GM21528 (cell line): ENCODE measurements around the gene AKIRIN2.

Source experiments
- ATAC-seq: cut with Tn5 transposase; IDR thresholded peaks from one replicate; pipeline ENCODE4 v1.9.1; 2021; ENCODE audit warnings: mild to moderate bottlenecking, moderate library complexity; ENCODE audit not compliant: unreplicated experiment, low FRiP score

The AKIRIN2 gene

DNA sequence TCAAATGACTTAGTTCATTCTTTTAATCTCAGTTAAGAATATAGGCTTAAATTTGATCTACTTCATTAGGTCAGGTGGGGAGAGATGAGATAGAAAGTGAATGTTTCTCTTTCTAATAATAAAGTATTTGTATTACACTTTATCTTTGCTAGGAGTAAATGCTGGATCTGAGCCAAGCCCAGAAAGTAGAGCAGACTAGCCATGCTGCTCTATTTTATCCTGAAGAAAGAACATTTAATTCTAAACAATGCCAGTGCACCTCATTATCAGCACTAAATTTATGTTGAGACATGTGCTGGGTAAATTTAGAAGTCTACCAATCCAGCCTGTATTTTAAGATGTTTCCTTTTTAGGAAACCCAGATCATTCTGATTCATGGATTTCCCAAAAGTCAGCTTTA lies 43.5 kb downstream of the AKIRIN2 start:
- no peak for ATAC-seq

DNA sequence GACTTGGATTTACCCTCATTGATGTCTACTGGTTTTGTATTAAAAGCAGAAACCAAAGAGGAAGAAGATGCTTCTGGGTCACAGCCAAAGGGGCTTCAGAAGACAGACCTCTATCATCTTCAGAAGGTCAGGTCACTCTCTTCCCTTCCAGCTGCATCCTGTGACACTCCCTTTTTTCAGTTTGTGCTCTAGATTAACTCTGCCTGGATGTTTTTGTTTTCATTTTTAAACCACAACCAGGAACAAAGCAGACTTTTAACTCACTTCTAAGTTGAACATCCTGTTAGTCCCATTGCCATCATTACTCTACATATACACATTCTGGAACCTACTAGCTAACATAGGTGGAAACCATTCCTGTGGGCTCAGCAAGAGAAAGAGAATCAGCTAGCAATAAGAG lies 45.2 kb downstream of the AKIRIN2 start:
- peak; percentile 59 for ATAC-seq

DNA sequence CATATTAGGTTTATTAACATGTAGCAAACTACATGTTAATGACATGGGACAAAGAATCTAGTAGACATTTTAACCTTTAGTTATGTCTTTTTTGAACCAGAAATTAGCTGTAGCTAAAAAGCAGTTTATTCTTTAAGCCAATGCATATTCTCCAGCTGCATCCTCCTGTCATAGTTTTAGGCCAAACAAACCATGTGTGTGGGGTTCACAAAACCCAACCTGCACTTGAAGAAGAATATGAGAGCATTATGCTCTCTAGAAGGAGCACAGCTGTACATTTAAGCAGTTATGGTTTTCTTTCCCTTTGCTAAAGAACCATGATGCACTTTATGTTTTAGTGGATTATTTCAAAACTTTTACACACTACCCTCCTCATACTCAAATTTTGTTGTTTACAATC lies 46.2 kb downstream of the AKIRIN2 start:
- no peak for ATAC-seq

DNA sequence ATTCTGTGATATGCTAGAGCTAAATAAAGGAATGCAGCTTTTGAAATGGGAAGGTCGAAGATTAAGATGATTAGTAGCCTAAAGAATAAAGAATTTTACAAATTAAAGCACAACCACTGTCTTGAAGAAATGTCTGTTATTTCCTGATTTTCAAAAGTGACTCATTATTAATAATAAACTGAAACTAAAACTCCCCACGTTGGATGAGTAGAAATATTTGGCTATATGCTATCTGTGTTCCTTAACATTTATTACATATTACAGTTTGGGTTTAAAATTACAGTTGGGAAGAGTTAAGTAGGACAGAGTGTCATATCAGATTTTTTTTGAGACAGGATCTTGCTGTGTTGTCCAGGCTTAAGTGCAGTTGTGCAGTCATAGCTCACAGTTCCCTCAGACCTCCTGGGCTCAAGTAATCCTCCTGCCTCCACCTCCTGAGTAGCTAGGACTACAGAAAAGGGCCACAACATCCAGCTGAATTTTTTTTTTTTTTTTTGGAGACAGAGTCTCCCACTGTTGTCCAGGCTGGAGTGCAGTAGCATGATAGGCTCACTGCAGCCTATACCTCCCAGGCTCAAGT lies 47.1 kb downstream of the AKIRIN2 start:
- no peak for ATAC-seq

DNA sequence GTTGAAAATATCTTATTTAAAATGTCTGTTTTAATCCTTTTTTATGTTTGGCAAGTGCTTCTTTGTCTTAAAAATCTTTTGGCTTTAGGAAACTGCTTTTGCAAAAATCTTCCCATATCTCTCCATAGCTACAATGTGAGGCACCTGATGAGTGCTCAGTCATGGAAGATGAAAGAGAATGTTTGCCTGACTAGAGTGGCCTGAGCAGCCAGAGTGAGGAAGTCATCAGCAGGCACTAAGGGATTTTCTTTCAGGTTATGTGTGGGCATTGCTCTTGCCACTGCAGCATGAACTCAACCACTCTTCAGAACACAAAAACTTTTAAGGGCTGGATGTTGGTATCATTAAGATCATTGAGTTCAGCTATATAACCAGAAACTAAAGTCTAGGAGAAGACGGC lies 47.9 kb downstream of the AKIRIN2 start:
- no peak for ATAC-seq

DNA sequence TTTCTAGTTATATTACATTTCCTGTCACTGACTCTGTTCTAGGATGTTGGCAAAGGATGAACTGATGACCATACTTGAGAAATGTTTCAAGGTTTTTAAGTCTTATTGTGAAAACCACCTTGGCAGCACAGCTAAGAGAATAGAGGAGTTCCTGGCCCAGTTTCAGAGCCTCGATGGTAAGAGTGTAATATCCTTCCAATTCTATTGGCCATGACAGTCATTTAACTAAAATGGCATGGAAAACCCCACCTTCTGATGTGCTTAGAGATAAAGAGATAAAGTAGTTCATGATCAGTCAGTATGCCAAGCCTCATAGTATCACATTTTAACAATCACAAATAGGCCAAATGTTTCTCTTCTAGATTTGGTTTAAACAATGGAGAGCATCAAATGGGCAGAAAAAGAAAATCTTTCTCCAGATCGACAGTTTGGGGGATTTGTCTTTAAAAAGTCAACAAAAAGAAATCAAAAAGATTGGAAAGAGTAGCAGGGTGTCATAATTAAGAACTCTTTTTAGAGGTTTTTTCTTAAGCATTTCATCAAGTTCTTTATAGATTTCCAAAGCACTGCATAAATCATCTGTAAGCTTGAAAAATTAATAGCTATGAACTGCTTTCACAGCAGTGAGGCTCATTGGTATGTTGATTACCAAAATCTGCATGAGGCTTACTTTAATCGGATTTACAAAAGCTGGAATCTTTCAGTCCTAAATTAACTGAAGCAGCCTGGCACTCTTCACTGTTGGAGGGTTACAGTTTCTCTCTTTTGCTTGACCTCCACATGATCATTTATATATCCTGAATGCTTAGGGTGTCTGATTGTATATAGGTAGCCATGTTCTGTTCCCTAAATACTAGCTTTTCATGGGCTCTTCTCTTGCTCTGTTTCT lies 48.7 kb downstream of the AKIRIN2 start:
- no peak for ATAC-seq

DNA sequence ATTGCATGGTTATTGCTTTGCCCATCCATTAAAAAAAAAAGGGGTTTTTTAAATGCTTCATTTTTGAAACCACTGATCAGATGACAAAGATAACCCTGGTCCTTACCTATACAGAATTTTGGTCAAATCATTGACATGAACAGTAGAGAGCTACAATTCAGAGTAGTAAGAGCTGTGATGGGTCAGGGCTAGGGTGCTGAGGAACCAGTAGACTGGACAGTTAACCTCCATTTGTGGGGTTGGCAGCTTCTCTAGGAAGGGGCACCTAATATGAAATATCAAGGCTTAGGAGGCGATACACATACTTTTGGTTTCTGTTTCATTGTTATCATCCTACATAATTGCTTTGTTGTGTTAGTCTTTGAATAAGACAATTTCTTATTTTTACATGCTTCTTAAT lies 57.0 kb downstream of the AKIRIN2 start:
- no peak for ATAC-seq

DNA sequence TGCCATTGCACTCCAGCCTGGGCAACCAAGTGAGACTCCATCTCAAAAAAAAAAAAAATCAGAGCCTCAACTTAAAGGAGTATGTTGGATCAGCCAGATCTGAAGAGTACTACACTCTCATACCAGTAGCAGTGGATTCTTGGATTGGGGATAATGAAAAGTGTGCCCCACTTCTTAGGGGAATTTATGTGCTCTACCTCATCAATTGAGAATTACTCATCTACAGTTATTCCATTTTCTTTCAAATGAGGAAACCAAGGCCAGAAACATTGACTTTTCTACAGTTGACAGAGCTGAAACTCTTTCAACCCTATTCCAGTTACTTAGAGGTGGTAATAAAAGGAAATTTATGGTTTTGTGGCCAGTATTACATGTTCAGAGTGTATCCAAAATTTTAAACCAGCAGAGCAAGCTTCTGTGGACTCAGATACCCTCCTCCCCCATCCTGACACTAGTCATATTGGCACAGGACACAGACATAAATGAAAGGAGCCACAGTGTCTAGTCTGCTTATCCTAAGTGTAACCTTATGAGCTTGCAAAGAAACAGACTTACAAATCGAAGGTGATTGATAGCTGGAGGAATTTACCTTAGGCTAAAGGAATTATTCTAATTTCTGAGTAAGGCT lies 60.9 kb downstream of the AKIRIN2 start:
- no peak for ATAC-seq

DNA sequence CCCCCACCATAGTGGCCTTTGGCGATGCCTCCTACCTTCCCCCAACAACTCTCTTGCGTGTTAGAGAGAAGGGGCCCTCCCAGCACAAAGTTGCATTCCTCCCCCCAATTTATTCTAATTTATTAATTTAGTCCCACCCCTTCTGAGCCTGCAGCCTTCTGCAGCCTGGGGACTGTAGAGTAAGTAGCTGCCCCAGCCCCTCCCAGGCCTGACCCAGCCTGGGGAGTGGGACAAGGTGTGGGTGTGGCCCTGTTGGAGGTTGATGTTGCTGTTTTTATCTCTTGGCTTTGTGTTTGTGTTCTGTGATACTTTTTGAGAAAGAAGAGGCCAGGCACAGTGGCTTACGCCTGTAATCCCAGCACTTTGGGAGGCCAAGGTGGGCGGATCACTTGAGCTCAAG lies 62.7 kb downstream of the AKIRIN2 start:
- ATAC-seq, result no peak

DNA sequence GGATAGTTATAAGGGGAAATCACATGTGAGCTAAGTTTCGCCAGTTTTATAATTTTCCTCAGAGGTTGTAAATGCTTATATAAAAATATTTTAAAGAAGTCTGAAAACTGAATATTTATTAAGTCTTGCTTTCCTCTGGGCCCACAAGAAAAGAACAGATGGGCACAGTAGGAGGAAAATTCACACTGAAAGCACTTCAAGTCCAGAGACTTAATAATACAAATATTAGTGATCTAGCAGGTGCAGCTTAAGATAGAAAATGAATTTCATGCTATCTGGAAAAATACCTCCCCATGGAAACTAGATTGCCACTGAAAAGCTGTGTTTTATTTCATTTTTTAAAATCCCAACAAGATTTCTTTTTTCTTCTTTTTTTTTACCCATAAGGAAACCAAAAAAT lies 64.9 kb downstream of the AKIRIN2 start:
- no peak for ATAC-seq

DNA sequence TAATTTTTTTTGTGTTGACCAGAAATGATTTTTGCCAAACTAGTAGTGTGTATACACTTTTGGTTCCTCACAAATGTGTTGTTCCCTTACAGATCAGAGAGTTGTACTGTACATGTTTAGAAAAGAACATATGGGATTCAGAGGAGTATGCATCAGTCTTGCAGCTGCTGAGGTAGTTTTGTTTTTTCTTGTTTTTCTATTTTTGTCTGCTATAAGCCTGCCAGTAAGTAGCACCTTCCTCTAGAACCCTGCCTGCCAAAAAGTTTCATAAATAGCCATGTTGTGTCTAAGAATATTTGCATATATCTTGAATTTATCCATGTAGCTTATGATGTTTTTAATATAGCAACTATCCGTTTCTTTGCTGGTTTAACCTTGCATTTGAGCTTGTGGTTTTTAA lies 65.7 kb downstream of the AKIRIN2 start:
- ATAC-seq, result no peak

DNA sequence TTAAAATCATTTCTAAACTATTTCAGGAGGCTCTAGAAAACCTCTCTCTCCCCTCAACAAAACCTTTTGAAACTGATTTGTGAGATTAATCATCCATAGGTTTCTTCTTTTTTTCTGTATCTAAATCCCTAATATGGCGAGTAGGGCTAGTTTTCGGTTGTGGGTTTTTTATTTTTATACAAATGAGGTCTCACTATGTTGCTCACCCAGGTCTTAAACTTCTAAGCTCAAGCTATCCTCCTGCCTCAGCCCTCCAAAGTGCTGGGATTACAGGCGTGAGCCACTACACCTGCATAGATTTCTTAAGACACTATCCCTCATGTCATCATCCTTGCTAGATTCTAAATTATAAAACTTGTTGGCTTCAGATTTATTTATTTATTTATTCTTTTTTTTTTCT lies 68.2 kb downstream of the AKIRIN2 start:
- ATAC-seq, result no peak

DNA sequence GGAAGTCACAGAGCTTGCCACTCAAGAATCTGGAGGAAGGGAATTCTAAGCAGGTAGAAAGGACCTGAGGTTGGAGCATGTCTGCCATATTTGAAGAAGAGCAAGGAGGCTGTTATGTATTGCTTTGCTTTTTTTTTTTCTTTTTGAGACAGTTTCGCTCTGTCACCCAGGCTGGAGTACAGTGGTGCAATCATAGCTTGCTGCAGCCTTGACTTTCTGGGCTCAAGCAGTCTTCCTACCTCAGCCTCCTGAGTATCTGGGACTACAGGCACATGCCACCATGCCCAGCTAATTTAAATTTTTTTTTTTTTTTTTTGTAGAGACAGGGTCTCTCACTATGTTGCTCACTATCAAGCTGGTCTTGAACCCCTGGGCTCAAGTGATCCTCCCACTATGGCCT lies 71.3 kb downstream of the AKIRIN2 start:
- ATAC-seq, result no peak

DNA sequence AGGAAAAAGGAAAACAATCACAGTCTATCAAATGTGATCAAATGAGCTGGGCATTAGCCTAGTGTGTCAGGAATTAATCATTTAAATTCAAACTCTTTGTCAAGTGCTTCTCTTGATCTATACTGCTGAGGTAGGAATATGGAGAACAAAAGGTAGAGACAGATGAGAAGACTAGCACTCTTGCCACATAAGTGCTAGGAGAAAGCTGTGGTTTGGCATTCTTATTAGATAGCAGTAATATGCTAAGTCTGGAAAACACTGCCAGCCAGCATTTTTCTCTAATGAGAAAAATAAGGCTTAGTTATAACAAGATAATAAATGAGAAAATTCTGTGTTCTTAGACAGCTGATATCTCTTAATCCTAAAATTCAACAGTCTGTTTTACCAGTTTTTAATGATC lies 73.2 kb downstream of the AKIRIN2 start:
- ATAC-seq, result no peak

DNA sequence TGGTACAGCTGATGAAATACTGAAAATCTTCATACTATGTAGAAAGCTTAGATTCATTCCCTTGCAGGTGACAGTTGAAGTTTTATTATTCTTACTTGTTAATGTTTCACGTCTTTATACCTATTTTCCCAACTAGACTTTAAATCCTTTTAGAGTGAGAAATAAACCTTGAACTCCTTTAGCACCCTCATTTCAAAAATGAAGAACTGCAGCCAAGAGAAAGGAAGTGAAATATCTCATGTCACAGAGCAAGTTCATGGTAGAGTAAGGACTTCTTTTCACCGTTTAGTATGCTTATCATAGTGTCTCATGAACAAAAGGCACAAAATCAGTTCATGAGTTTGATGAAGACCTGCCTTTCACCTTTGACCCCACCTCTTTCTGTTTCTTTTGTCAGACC lies 73.6 kb downstream of the AKIRIN2 start:
- no peak for ATAC-seq
